Brain microvascular endothelial cell (primary cell): ENCODE results near the gene RIPOR1.
A peak's percentile ranks its signal among the peaks of the same experiment; 100 is the strongest.
"Not testable (repeated sequence)": the region's sequence is repeated elsewhere in the genome, so short reads cannot be mapped to it uniquely, and the experiment has no call there.

Experiments
- DNase-seq: peaks from one replicate; pipeline ENCODE4 v3.0.0-alpha.2; 2020
- H3K27ac ChIP-seq: fragments of 250-450 bp; sonication (Bioruptor Pico); 2 replicates; pipeline ENCODE4 v1.5.1; 2020; ENCODE audit warnings: mild to moderate bottlenecking, moderate library complexity
- H3K27me3 ChIP-seq: fragments of 250-450 bp; sonication (Bioruptor Pico); replicated peaks from 2 replicates; pipeline ENCODE4 v1.5.1; 2020; ENCODE audit warnings: mild to moderate bottlenecking
- H3K36me3 ChIP-seq: fragments of 250-450 bp; sonication (Bioruptor Pico); replicated peaks from 2 replicates; pipeline ENCODE4 v1.5.1; 2020; ENCODE audit warnings: mild to moderate bottlenecking
- H3K4me3 ChIP-seq: 2 replicates; pipeline ENCODE4 v1.5.1; 2011; ENCODE audit warnings: low read depth, mild to moderate bottlenecking, control low read depth, low read length, moderate library complexity
- CTCF ChIP-seq: IDR thresholded peaks from 2 replicates; pipeline ENCODE4 v1.5.1; 2011; ENCODE audit warnings: low read depth, mild to moderate bottlenecking, moderate library complexity, low read length, control low read depth, inconsistent platforms; ENCODE audit errors: missing control alignments
- in situ Hi-C: cut with HindIII; loops from 2 replicates; pipeline ENCODE4 v1.10.0; 2017; ENCODE audit warnings: low sequenced_read_pairs, low pct_ligation_motif_present

RIPOR1 gene

GRCh38 chr16:67499106-67499505 is 29.5 kb upstream of the RIPOR1 start:
- no peak overlapping the region for H3K4me3 ChIP-seq
- DNase-seq, result no peak
- no peak overlapping the region for H3K27ac ChIP-seq
- in situ Hi-C loops, result no loop called here
- no peaks in the 10 kb centered on the region for H3K36me3 ChIP-seq
- no peaks in the 10 kb centered on the region for H3K27me3 ChIP-seq
- TF ChIP-seq CTCF, result no peak

- H3K4me3 ChIP-seq, result no peak overlapping the region
- H3K27me3 ChIP-seq, result no peaks in the 10 kb centered on the region
- no peak overlapping the region for H3K27ac ChIP-seq
- DNase-seq, result no peak
- TF ChIP-seq CTCF, result no peak
- H3K36me3 ChIP-seq, result no peaks in the 10 kb centered on the region
- in situ Hi-C loops, result no loop called here
Observed at GRCh38 chr16:67504031-67505021, 24.3 kb upstream of the RIPOR1 start.

- no peak overlapping the region for H3K4me3 ChIP-seq
- no peak for DNase-seq
- no peaks in the 10 kb centered on the region for H3K36me3 ChIP-seq
- TF ChIP-seq CTCF, result no peak
- H3K27me3 ChIP-seq, result no peaks in the 10 kb centered on the region
- no peak overlapping the region for H3K27ac ChIP-seq
- in situ Hi-C loops, result no loop called here
Observed at GRCh38 chr16:67506468-67506867, 22.2 kb upstream of the RIPOR1 start.

GRCh38 chr16:67509016-67509415 is 19.6 kb upstream of the RIPOR1 start:
- DNase-seq, result no peak
- in situ Hi-C loops, result no loop called here
- no peak overlapping the region for H3K4me3 ChIP-seq

GRCh38 chr16:67513892-67514291 is 14.7 kb upstream of the RIPOR1 start:
- DNase-seq, H3K27ac ChIP-seq, H3K36me3 ChIP-seq, in situ Hi-C loops, H3K4me3 ChIP-seq, H3K27me3 ChIP-seq: not testable (repeated sequence)

More at GRCh38 chr16:67509016-67509415, 19.6 kb upstream of the RIPOR1 start:
- Histone ChIP-seq H3K36me3 (no peaks in the 10 kb centered on the region), H3K27me3 (no peaks in the 10 kb centered on the region), H3K27ac (no peak overlapping the region)
- no peak for TF ChIP-seq CTCF

- in situ Hi-C loops, result no loop called here
Observed at GRCh38 chr16:67514382-67514828, 14.2 kb upstream of the RIPOR1 start.

More at GRCh38 chr16:67514382-67514828, 14.2 kb upstream of the RIPOR1 start:
- peak; percentile 83 for DNase-seq
- H3K27me3 ChIP-seq, result no peaks in the 10 kb centered on the region
- no peak overlapping the region for H3K27ac ChIP-seq
- no peak overlapping the region for H3K4me3 ChIP-seq
- no peaks in the 10 kb centered on the region for H3K36me3 ChIP-seq
- TF ChIP-seq CTCF, result peak; percentile 79
